Mesothelial cell of epicardium (in vitro differentiated cells): ENCODE measurements around the gene FBXW7. TPM values are rescaled to one million over a fixed set of nuclear protein-coding genes. Genes with fewer than 3 reads are reported as not detected.

Source experiments
- DNase-seq, 2 experiments: peaks; one replicate each; pipeline ENCODE4 v3.0.0; 2021; ENCODE audit warnings: low spot score in 2 of 2; ENCODE audit not compliant: unreplicated experiment in 2 of 2
- H3K27ac Mint-ChIP-seq: 2 replicates; pipeline ENCODE4 v1.8.0; 2021; ENCODE audit warnings: mixed read lengths
- H3K27me3 Mint-ChIP-seq: 2 replicates; pipeline ENCODE4 v1.8.0; 2021; ENCODE audit warnings: low read depth, mixed read lengths
- H3K36me3 Mint-ChIP-seq: 2 replicates; pipeline ENCODE4 v1.8.0; 2021; ENCODE audit warnings: mixed read lengths
- H3K4me1 Mint-ChIP-seq: 2 replicates; pipeline ENCODE4 v1.8.0; 2021; ENCODE audit warnings: mixed read lengths
- H3K4me3 Mint-ChIP-seq: 2 replicates; pipeline ENCODE4 v1.8.0; 2021; ENCODE audit warnings: mild to moderate bottlenecking, moderate library complexity, mixed read lengths
- H3K9me3 Mint-ChIP-seq: 2 replicates; pipeline ENCODE4 v1.8.0; 2021; ENCODE audit warnings: mixed read lengths
- total RNA-seq: library from RNA; stranded (reverse); gene quantifications from 3 replicates; pipeline ENCODE4 v1.2.1, GENCODE V29; 2021
- TF ChIP-seq, protein P1 (sequence below): fragments of 200-600 bp; sonication (generic); IDR thresholded peaks from one replicate; pipeline ENCODE4 v1.5.0; 2021; ENCODE audit warnings: antibody characterized with exemption; ENCODE audit not compliant: unreplicated experiment

The FBXW7 gene, protein sequence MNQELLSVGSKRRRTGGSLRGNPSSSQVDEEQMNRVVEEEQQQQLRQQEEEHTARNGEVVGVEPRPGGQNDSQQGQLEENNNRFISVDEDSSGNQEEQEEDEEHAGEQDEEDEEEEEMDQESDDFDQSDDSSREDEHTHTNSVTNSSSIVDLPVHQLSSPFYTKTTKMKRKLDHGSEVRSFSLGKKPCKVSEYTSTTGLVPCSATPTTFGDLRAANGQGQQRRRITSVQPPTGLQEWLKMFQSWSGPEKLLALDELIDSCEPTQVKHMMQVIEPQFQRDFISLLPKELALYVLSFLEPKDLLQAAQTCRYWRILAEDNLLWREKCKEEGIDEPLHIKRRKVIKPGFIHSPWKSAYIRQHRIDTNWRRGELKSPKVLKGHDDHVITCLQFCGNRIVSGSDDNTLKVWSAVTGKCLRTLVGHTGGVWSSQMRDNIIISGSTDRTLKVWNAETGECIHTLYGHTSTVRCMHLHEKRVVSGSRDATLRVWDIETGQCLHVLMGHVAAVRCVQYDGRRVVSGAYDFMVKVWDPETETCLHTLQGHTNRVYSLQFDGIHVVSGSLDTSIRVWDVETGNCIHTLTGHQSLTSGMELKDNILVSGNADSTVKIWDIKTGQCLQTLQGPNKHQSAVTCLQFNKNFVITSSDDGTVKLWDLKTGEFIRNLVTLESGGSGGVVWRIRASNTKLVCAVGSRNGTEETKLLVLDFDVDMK
- 41.2 to 46.4 TPM (median 45.9 TPM) in 3 replicates for total RNA-seq

DNA sequence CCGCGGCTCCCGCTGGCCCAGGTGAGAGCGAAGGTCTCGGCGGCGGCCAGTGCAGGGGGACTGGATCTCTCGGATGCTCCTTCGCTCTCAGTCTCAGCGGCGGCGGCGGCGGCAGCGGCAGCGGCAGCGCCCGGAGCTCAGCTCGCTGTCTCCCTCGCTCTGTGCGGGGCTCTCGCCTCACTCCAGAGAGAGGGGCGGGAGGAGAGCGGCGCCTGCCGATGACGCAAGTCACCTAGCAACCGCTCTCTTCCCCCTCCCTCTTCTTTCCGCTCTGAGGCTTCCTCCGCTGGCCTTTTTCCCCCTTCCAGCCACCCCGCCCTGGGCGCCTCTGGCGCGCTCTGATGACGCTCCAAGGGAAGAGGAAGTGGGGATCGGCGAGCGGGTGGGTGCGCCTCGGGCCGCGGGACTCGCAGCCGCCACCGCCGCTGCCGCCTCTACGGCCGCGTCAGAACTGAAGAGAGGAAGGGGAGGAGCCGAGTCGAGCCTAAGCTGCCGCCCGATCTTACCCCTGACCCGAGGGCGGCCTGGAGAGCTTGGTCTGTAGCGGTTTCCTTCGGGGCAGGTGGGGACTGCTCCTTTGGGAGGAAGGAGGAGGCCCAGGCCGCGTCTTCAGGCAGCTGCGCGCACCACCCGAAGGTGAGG lies at the start of gene FBXW7:
Gene FBXW7 (minus strand): TSS at position 190 of the 642 bp plus-strand sequence. CDS start 124,289 bp downstream, outside the sequence.
- peak; percentile 99 to 100 for DNase-seq
- Mint-ChIP-seq H3K27me3 (no peaks in the 10 kb centered on the region), H3K36me3 (peaks cover 11% of the 10 kb centered on the region), H3K4me3 (peak within 1 kb of the TSS; percentile 95), H3K4me1 (peaks cover 41% of the 10 kb centered on the region), H3K9me3 (no peaks in the 10 kb centered on the region), H3K27ac (peak within 1 kb of the TSS; percentile 99)
- TF ChIP-seq, protein P1, sequence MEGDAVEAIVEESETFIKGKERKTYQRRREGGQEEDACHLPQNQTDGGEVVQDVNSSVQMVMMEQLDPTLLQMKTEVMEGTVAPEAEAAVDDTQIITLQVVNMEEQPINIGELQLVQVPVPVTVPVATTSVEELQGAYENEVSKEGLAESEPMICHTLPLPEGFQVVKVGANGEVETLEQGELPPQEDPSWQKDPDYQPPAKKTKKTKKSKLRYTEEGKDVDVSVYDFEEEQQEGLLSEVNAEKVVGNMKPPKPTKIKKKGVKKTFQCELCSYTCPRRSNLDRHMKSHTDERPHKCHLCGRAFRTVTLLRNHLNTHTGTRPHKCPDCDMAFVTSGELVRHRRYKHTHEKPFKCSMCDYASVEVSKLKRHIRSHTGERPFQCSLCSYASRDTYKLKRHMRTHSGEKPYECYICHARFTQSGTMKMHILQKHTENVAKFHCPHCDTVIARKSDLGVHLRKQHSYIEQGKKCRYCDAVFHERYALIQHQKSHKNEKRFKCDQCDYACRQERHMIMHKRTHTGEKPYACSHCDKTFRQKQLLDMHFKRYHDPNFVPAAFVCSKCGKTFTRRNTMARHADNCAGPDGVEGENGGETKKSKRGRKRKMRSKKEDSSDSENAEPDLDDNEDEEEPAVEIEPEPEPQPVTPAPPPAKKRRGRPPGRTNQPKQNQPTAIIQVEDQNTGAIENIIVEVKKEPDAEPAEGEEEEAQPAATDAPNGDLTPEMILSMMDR, result no peak

DNA sequence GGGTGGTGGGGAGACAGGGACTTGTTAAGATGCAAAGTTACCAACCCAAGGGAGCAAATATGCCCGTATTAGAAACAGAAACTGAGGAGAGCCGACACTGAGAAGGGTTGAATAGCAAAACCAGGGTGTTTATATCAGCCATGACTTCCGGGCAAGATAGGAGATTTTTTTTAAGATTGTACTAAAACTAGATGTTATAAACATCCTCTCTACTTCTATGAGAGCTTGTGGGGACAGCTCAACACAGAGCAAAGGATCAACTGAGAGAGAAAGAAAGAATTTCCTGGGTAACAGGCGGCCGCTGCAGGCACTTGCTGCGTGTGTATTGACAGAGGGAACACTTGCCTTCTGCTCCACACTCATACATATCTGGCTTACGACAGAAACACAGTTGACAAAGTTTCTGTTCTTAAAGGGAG lies 49.1 kb upstream of the FBXW7 start:
- H3K27ac Mint-ChIP-seq, result no peak overlapping the region
- H3K36me3 Mint-ChIP-seq, result no peaks in the 10 kb centered on the region
- peaks cover 17% of the 10 kb centered on the region for H3K4me1 Mint-ChIP-seq
- TF ChIP-seq, protein P1, result no peak
- no peak overlapping the region for H3K4me3 Mint-ChIP-seq
- DNase-seq, result no peak
- no peaks in the 10 kb centered on the region for H3K27me3 Mint-ChIP-seq
- H3K9me3 Mint-ChIP-seq, result peaks cover 11% of the 10 kb centered on the region

DNA sequence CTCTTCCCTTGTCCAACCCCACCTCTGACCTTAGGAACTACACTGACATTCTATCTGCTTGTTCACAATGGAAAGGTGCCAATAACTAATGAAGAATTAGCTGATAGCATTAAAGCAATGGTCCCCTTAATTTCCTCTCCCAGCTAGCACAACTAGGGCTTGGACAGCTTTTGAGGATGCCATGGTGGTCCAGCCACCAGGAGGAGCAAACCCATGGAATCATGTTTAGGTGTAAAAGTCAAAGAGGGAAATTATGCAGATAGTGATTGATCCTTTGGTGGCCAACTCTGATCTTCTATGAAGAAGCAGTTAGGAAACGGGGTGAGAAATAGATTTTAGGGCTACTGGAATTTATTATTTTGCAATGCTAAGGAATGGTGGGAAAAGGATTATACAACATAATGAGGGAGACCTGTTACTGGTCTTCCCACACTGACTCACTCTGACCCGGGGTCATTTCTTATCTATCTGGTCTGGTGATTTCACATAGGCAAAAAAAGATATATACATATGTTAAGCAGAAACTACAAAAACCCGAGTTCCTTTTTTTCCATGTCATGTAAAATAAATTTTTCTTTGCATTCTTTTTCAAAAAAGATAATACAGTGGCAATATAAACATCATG lies 45.8 kb upstream of the FBXW7 start:
- Mint-ChIP-seq H3K4me1 (peaks cover 9% of the 10 kb centered on the region), H3K27ac (no peak overlapping the region), H3K4me3 (no peak overlapping the region), H3K27me3 (no peaks in the 10 kb centered on the region), H3K9me3 (peaks cover 6% of the 10 kb centered on the region), H3K36me3 (no peaks in the 10 kb centered on the region)
- DNase-seq, result no peak
- TF ChIP-seq, protein P1, result no peak

DNA sequence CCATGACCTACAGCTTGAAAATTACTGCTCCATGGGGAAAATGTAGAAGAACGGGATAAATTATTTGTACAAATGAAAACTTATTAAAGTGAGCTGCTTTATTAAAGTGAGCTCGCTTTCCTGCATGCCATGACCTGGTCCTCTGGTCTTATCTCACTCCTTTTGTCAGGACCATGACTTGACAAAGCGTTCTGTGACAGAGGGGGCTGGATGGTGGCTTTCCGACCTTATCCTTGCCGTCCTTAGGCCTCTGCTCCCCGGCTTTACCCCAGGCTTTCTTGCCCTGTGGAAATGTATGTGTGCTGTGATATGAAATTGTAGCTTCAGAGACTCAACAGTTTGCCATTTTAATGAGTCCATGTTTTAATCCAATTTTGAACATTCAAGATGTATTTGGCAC lies 44.0 kb upstream of the FBXW7 start:
- Mint-ChIP-seq H3K4me1 (peaks cover 8% of the 10 kb centered on the region), H3K4me3 (no peak overlapping the region), H3K27me3 (no peaks in the 10 kb centered on the region), H3K9me3 (peaks cover 4% of the 10 kb centered on the region), H3K36me3 (no peaks in the 10 kb centered on the region), H3K27ac (no peak overlapping the region)
- DNase-seq, result no peak
- TF ChIP-seq, protein P1, result no peak

DNA sequence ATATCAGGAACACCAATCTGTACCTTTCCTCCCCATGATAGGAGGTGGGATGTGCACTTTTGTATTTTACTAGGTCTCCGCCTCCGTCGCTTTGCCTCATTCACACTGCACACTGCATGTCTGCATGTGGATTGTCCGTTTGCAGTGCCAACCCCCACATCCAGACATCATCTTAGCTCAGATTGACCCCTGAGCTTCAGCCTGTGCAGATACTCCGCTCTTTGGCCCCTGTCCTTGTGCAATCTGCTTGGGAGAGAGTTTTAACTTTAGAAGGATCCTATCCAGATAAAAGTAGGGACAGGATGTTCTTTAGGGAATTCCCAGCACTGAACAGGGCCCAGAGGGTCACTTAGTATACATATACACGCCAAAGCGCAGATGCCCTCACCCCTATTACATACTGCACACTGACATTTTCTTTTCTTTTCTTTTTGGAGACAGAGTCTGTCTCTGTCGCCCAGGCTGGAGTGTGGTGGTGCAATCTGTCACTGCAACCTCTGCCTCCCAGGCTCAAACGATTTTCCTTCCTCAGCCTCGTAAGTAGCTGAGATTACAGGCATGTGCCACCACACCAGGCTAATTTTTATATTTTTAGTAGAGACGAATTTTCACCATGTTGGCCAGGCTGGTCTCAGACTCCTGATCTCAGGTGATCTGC lies 43.3 kb upstream of the FBXW7 start:
- no peaks in the 10 kb centered on the region for H3K36me3 Mint-ChIP-seq
- peaks cover 10% of the 10 kb centered on the region for H3K4me1 Mint-ChIP-seq
- no peak for DNase-seq
- H3K4me3 Mint-ChIP-seq, result no peak overlapping the region
- no peak overlapping the region for H3K27ac Mint-ChIP-seq
- peaks cover 4% of the 10 kb centered on the region for H3K9me3 Mint-ChIP-seq
- TF ChIP-seq, protein P1, result no peak
- no peaks in the 10 kb centered on the region for H3K27me3 Mint-ChIP-seq
